ENCODE data around the gene CCDC102A. TPM values are rescaled to one million over a fixed set of nuclear protein-coding genes. Genes with fewer than 3 reads are reported as not detected.

Gene CCDC102A
- total RNA-seq, 1 donor from 2014 or later: 11.3 TPM

GRCh38 chr16:57476546-57477410, 59.6 kb downstream of the CCDC102A start:
- Histone ChIP-seq H3K27ac (replicated peaks) (no peak overlapping the region), H3K27me3 (ENCODE audit: low read depth) (no peaks in the 10 kb centered on the region), H3K4me3 (no peak overlapping the region), H3K36me3 (peaks cover 28% of the 10 kb centered on the region), H3K4me1 (peaks cover 61% of the 10 kb centered on the region), H3K9me3 (replicated peaks) (no peaks in the 10 kb centered on the region)
- no peak for TF ChIP-seq CTCF (IDR thresholded peaks at IDR 0.05; ENCODE audit: borderline replicate concordance)
- intact Hi-C loops (cut with micrococcal nuclease): no loop called here
- no peak for DNase-seq

- Histone ChIP-seq H3K9me3 (replicated peaks) (no peaks in the 10 kb centered on the region), H3K4me3 (no peak overlapping the region), H3K4me1 (peaks cover 66% of the 10 kb centered on the region), H3K27me3 (ENCODE audit: low read depth) (no peaks in the 10 kb centered on the region), H3K36me3 (peaks cover 37% of the 10 kb centered on the region), H3K27ac (replicated peaks) (no peak overlapping the region)
- peak; percentile 65 for TF ChIP-seq CTCF (IDR thresholded peaks at IDR 0.05; ENCODE audit: borderline replicate concordance)
- intact Hi-C loops (cut with micrococcal nuclease): no loop called here
- no peak for DNase-seq
Observed at GRCh38 chr16:57475711-57476339, 60.5 kb downstream of the CCDC102A start.

- Histone ChIP-seq H3K4me1 (peaks cover 66% of the 10 kb centered on the region), H3K9me3 (replicated peaks) (no peaks in the 10 kb centered on the region), H3K27ac (replicated peaks) (no peak overlapping the region), H3K4me3 (no peak overlapping the region), H3K27me3 (ENCODE audit: low read depth) (no peaks in the 10 kb centered on the region), H3K36me3 (peaks cover 46% of the 10 kb centered on the region)
- DNase-seq: no peak
- intact Hi-C loops (cut with micrococcal nuclease): no loop called here
- TF ChIP-seq CTCF (IDR thresholded peaks at IDR 0.05; ENCODE audit: borderline replicate concordance): no peak
Observed at GRCh38 chr16:57474671-57475661, 61.4 kb downstream of the CCDC102A start.

GRCh38 chr16:57473906-57474305, 62.5 kb downstream of the CCDC102A start:
- TF ChIP-seq CTCF (IDR thresholded peaks at IDR 0.05; ENCODE audit: borderline replicate concordance): no peak
- intact Hi-C loops (cut with micrococcal nuclease): no loop called here
- Histone ChIP-seq H3K36me3 (peaks cover 56% of the 10 kb centered on the region), H3K9me3 (replicated peaks) (no peaks in the 10 kb centered on the region), H3K27ac (replicated peaks) (no peak overlapping the region), H3K4me3 (no peak overlapping the region), H3K27me3 (ENCODE audit: low read depth) (no peaks in the 10 kb centered on the region), H3K4me1 (peaks cover 61% of the 10 kb centered on the region)
- no peak for DNase-seq
